Activated CD4-positive, alpha-beta T cell treated with anti-CD3 and anti-CD28 coated beads, Interleukin-2, amount 50 U/mL, for 4 hours (primary cell): ENCODE data around the gene DEFB132.

ENCODE experiments used
- DNase-seq, 2 experiments: peaks; one replicate each; pipeline ENCODE4 v3.0.0-alpha.2; 2020

DEFB132 gene

DNA sequence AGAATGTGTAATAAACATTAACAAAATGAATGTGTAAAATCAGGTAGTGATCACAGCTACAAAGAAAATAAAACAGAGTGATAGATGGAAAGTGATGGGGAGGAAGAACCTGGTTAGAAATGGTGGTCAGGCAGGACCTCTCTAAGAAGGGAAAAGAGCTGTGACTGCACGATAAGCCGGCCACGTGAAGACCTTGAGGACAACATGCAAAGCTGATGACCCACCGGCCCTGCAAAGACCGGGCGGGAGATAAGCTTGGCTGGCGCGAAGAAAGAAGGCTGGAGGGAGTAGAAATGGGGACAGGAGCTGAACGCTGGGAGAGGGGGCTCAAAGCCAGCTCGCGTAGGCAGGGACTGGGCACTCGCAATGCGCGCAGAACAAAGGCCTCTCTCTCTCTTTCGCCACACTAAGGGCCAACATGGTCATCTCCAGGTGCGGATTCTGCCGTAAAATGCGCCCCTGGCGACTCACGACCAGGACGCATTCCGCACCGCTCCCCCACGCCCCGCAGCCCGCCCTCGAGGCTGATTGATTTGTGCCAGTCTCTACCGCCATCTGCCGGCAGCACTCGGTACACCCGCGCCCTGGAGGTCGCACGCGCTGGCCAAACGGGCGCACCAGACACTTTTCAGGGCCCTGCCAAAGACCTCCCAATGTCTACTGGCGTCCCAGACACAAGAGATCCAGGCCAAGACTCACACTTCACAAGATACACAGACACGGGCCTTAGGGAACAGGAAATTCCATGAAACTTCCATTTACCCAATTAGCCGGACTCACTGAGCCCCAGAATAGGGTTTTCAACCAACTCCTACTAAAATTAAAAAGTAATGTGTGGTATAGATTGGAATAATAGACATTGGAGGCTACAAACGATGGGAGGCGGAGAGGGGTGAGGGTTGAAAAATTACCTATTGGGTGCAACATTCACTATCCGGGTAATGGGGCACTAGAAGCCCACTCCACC lies 9.4 kb downstream of the DEFB132 start:
- peak; percentile 85 to 89 for DNase-seq

DNA sequence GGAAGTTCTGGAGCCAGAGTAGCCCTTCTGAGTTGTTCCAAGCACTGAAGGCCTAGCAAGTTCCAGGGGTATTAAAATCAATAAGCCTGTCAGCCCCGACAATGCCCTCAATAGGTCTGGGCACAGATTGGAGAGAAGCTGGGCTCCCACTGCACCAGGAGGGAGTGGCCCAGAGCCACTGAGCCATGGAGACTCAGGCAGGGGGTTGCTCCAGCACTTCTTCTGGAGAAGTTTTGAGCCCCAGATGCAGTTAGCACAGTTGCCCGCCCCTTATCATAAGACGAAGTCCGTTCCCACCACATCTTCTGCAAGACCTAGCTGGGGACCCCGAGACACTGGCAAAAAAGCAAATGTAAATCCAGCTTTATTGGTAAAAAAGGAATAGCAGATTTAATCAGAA lies 13.0 kb downstream of the DEFB132 start:
- DNase-seq = no peak

DNA sequence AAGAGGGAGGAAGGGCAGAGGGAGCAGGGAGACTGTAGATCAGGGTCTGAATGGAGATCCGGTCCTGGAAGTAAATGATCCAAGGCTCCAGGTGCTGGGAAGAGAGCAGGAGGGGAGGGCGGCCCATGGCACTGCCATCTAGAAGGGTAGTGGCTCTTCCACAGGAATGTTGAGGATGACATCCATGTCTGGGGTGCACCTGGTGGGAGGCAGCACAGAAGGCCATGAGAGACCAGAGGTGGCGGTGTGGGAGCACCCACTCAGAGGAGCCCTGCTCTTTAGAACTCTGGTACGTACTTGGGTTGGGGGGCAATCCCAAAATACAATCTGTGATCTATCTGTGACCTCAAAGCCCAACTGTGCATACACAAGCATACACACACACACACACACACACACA lies 13.5 kb downstream of the DEFB132 start:
- DNase-seq = no peak

DNA sequence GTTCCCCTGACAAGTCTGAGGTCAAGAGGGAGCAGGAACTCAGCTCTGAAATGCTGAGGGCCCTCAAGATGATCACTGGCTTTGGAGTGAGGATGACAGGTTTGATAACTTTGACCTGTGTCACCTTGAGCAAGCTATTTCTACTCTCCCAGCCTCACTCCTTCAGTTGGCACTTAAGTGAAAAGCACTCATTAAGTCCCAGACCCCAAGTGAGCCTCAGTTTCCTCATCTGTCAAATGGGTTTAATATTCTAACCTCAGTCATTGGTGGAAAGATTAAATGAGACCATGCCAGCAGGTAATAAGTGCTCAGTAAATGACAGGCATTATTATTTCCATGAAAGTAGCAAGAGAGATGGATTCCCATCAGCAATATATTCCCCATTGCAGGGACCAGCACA lies 14.0 kb downstream of the DEFB132 start:
- no peak for DNase-seq

DNA sequence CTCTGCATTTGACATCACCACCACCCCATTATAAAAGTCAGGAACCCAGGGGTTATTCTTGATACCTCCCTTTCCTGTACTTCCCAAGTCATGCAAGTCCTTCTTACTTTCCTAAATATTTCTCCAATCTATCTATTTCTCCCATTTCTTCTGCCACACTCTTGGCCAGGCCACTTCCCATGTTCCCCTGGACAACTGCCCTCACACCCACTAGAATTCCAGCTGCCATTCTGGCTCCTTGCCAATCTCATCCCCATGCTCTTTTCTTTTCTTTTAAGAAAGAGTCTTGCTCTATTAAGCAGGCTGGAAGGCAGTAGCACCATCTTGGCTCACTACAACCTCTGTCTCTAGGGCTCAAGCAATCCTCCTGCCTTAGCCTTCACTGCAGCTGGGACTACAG lies 15.2 kb downstream of the DEFB132 start:
- DNase-seq = no peak

DNA sequence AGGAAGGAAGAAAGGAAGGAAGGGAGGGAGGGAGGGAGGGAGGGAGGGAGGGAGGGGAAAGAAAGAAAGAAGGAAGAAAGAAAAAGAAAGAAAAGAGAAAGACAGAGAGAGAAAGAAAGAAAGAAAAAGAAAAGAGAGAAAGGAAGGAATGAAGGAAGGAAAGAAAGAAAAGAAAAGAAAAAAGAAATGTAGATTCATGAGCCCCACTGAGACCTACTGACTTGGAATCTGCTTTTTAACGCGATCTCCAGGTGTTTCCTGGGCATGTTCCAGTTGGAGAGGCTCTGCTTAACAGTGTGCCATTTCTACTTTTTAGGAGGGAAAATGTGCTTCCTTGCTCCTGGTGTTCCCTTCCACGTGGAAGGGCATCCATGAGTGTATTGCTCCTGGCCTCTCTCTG lies 16.4 kb downstream of the DEFB132 start:
- DNase-seq = no peak

DNA sequence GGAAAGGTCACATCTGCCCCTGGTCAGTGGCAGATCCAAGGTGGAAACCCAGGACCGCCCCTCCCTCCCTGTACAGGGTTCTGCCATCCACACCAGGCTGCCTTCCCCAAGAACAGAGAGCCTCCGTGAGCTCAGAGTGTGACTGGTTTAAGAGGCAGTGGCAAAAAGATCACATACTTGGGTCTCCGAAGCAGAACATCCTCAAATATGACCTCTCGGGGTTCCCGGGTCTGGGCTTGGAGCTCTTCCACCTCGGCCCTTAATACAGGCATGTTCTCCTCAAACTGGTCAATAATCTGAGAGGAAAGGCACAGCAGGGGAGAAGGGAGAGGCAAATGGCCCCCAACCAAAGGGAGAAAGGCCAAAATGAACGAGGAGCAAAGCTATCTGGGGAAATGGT lies 18.3 kb downstream of the DEFB132 start:
- no peak for DNase-seq

DNA sequence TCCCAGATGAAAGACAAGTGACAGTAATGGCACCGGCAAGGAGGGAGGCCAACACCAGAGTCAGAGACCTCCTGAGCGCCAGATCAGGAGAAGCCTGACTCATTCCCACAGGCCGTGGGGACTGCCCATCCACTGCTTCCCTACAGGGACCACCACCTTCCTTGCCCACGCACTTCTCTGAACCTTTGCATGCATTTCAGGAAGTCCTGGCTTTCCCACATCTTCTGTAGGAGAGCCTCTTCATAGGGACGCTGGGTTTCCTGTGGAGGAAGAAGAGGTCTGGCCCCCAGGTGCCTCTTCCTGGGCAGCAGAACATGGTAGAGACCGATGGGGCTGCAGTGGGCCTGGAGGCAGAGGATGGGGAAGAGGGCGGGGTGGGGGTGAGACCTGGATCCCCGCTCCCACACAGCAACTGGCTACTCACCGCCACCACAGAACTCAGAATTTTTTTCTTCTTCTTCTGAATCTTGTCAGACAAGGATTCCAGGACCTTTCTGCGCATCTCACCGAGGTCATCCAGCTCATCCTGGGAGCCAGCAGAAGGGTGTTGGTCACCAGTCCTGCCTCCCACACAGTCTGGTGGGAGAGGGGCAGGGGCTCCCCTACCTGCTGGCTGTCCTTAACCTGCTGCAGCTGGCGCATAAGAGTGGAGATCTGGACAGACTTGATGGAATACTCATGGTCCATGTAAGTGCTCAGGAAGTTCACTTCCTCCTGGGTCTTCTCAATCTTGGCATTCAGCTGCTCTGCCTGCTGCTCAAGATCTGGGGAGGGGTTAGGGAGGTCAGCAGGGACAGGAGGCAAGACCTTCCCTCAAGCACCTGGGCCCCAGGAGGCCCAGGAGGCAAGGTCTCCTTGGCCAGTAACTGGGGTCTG lies 19.3 kb downstream of the DEFB132 start:
- no peak for DNase-seq

DNA sequence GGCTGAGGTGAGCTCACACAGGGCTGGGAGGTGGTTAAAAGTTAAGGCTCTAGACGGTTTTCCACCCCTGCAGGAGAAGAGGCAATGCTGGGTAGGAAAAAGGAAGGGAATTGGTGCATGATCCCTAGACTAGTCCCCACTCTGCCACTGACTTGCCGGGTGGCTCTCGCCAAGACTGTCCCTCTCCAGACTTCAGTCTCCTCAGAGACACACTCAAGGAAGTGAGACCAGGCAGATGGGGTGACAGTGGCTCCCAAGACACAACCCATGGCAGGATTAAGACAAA lies 19.9 kb downstream of the DEFB132 start:
- no peak for DNase-seq

DNA sequence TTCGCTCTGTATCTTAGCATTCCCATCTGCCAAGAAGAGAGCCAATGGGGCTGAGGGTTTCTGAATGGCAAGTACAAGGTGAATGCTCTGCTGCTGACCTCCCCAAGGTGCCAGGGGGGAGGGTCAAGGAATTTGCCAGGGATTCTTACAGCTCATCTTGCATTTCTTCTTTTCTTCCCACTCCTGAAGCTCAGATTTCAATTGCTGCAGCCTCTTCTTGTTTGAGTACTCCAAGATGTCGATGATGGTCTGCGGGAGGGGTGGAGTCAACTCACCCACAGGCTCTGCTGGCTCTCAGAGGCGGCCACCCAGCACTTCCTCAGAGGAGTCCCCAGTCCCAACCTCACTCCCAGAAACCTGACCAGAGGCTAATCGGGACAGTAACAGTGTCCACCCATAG lies 20.7 kb downstream of the DEFB132 start:
- no peak for DNase-seq

DNA sequence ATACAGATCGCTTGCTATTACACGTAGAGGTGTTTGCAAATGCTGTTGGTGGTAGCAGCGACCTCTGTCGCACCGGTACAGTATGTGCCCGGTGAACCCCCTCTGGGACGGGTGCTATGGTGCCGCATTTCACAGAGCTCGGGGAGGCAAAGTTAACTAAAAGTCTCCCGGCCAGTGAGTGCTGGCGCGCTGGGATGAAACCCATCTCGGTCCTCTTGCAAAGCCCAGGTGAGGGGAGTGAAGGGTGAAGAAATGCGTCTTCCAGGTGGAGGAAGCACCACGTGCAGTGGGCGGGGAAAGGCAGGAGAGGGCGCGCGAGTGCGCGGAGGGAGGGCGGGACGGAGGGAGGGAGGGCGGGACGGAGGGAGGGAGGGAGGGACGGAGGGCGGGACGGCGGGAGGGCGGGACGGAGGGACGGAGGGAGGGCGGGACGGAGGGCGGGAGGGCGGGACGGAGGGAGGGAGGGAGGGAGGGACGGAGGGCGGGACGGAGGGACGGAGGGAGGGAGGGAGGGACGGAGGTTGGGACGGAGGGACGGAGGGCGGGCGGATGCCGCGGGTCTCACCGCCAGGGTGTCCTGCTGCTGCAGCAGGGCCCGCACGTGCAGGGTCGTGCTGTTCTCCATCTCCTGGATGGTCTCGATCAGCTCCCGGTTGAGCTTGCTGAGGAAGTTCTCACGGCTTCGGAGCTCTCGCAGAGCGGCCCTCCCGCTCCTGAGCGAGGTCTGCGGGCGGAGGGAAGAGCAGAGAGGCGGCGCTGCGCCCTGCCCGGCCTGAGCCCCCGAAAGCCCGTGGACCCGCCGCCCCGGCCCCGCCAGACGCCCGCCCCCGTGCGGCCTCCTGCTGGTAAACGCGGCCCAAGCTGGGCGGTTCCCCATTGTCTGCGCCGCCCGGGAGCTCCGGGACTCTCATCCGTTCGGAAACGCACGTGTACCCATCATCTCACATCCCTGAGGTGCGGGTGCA lies 21.4 kb downstream of the DEFB132 start:
- DNase-seq = no peak

DNA sequence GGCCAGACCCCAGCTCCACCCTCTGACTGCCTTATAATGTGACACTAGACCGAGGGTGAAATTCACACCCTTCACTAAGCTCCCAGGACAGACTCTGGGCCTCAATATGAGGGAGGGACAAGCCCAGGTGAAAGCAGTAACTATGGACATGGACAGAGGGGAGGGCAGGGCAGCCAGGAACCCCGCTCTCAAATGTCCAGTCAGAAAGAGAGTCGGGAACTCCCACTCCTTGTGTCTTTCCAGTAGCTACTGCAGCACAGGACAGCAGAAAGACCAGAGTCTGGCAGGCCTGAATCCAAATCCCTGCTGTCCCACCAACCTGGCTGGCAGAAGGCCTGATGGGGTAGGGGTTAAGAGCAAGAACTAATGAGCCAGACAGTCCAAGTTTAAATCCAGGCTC lies 26.6 kb downstream of the DEFB132 start:
- no peak for DNase-seq

DNA sequence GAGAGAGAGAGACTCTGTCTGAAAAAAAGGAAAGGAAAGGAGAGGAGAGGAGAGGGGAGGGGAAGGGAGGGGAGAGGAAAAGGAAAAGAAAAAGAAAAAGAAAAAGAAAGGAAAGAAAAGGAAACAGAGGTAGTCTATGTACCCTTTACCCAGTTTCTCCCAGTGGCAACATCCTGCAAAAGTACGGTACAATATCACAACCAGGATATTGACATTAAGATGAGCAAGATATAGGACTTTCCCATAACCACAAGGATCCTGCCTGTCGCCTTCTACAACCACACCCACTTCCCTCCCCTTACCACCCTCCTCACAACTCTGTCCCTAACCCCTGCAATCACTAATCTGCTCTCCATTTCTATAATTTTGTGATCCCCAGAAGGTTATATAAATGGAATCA lies 29.0 kb downstream of the DEFB132 start:
- DNase-seq = no peak

DNA sequence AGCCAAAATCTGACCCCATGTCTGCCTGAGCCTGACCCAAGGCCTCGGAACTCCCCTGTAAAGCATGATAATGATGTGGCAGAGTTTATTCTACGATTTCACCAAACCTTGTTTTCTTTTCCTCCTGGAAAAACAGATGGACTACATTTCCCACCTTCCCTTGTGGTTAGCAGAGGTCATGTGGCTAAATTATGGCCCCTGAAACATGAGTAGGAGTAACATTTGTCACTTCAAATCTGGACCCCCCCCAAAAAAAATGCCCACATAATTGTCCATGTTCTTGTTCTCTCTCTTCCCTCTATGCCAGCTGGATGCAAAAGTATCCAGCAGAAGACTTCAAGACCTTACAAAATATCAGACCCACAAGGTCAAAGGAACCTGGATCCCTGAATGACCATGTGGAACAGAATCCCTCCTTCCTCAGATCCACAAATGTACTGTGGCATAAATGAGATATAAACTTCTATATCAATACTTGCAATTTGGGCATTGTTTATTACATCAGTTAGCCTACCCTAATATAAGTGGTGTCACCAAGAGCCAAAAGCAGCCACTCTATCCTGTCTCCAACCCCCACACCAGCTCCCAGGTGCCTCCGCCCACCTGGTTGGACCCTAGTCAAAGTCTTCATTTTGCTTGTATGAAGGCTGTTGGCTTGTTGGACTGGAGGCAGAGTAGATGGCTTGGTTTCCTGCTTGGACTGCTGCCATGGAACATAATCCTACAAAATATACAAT lies 31.6 kb downstream of the DEFB132 start:
- DNase-seq = no peak

DNA sequence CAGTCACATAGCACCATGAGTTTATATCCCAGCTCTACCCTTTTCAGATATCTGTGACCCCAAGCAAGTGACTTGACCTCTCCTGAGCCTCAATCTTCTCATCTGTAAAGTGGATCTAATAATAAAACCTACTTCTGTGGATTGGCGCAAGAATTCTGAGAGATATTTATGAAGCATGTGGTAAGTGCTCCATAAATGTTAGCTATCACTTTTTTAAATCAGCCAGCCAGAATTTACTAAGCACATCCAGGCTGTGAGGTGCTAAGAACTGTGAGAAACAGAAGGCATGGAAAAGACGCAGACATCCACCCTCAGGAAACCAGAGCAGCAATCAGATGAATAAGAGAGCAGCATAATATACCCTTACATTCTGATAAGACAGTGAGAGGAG lies 32.2 kb downstream of the DEFB132 start:
- no peak for DNase-seq

DNA sequence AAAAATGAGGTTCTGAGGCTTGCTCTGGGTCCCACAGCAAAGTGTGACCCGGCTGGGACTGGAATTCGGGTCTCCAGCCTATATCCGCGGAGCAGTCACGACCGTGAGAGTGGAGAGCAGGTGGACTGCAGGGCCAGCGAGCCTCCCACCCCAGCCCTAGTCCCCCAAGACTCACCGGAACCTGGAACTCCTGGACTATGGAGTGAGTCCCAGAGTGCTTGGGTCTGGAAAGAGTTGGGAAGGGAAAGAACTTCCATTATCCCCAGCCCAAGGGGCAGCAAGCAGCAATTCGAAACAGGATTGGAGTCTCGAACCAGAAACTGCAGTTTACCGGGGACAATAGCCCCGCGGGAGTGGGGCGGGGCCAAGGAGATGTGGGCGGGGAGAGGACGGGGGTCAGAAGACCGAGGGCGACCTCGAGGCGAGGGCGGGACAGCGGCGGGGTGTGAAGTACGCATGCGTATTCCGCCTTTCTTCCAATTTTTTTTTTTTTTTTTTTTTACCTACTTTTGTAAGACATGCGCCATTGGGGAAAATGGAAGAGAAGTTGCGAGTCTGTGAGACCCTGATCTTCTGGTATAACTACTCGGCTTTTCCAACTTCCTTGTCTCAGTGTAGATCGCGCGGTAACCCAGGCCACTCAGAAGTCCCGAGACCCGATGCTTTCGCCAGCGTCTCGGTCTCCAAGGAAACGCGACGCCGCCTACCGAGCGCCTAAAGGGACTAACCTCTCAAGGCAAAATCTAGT lies 32.7 kb downstream of the DEFB132 start, which contains the start of gene C20orf96:
Gene C20orf96, minus strand, starts transcription at position 667 of the 748 bp plus-strand sequence. Its CDS starts 140 bp downstream, at position 527.
- DNase-seq = peak; percentile 81 to 82

DNA sequence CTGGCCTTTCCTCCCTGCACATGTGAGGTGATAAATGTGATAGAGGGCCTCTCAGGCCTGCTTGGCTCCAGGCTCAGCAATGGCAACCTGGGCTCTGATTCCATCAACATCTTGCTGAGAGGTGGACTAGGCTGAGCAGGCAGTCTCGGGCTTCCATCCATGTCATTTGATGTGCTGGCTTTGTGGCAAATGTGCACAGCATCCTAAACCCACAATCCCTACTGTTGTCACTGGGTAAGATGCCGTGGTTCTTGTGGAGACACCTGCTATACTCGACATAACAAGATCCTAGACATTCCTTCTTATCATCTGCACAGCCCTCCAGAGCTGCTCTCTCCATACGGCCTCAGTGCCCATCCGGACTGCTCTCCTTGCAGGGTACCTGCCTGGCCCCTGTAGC lies 37.1 kb downstream of the DEFB132 start:
- no peak for DNase-seq

DNA sequence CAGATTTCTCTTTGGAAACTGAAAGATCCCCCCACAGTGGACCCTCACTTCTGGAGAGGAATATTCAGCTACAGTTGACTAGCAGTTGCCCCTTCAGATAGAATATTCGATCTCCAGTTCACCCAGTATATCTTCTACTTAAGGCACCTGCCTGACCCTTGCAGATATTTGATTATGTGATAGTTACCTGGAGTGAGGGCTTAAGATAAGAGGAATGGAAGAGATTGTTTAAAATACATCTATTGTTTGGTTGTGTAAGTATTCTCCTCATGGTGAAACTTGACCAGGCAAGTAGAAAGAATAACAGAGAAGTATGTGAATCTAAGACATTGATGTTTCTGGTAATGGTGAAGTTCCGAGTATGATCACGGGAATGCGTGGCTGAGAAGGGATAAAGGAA lies 38.3 kb downstream of the DEFB132 start:
- no peak for DNase-seq

DNA sequence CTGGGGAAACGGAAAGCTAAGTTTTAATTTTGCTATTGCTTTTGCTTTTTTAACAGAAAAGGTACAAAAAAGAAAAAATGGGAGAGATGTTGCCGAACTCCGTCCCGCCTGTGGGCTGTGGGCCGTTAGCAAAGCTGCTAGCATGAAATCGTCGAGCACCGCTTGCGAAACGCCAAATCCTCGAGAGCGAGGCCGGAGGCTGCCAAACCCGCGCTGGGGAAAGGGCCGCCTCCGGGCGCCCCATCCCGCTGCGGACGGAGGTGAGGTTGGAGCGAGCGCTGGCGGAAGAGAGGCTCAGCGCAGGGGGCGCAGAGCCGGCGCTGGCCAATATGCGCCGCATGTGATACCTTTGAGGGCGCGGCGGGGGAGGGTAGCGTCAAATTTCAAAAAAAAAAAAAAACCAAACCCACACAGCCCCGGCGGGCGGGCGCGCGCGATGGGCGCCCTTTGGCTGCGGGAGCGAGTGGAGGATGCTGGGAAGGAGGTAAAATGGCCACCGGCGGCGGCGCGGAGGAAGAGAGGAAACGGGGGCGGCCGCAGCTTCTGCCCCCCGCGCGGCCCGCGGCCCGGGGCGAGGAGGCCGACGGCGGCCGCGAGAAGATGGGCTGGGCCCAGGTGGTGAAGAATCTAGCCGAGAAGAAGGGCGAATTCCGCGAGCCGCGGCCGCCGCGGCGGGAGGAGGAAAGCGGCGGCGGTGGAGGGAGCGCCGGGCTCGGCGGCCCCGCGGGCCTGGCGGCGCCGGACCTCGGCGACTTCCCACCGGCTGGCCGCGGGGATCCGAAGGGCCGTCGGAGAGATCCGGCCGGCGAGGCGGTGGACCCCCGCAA lies 39.8 kb downstream of the DEFB132 start, which contains the start of gene ZCCHC3:
Gene ZCCHC3, plus strand, starts transcription at position 473 of the 827 bp plus-strand sequence. Its CDS starts 17 bp downstream, at position 490.
- DNase-seq = peak; percentile 78 to 82
